Neuronal stem cell (in vitro differentiated cells): ENCODE measurements around the gene GIGYF2.
A peak's percentile ranks its signal among the peaks of the same experiment; 100 is the strongest.

Experiments
- DNase-seq: peaks from one replicate; pipeline ENCODE4 v3.0.0-alpha.2; 2013; ENCODE audit warnings: low spot score
- H2AFZ ChIP-seq: one replicate; pipeline ENCODE4 v1.6.1; 2013; ENCODE audit warnings: mild to moderate bottlenecking, low read length, inconsistent platforms
- H2AK5ac ChIP-seq: 2 replicates; pipeline ENCODE4 v1.6.1; 2013; ENCODE audit warnings: low read depth, mild to moderate bottlenecking, inconsistent platforms, low read length, moderate library complexity, mixed read lengths
- H2BK120ac ChIP-seq: 2 replicates; pipeline ENCODE4 v1.6.1; 2013; ENCODE audit warnings: low read depth, mild to moderate bottlenecking, inconsistent platforms, low read length, moderate library complexity, mixed read lengths
- H2BK12ac ChIP-seq: one replicate; pipeline ENCODE4 v1.6.1; 2013; ENCODE audit warnings: low read length, inconsistent platforms
- H2BK15ac ChIP-seq: 2 replicates; pipeline ENCODE4 v1.6.1; 2013; ENCODE audit warnings: mild to moderate bottlenecking, low read length, inconsistent platforms, mixed read lengths
- H2BK5ac ChIP-seq: one replicate; pipeline ENCODE4 v1.6.1; 2013; ENCODE audit warnings: inconsistent platforms, mild to moderate bottlenecking, low read length, moderate library complexity
- H3K14ac ChIP-seq: one replicate; pipeline ENCODE4 v1.6.1; 2013; ENCODE audit warnings: low read length, inconsistent platforms
- H3K18ac ChIP-seq: 2 replicates; pipeline ENCODE4 v1.6.1; 2013; ENCODE audit warnings: low read length, inconsistent platforms
- H3K23ac ChIP-seq: 2 replicates; pipeline ENCODE4 v1.6.1; 2013; ENCODE audit warnings: low read depth, mild to moderate bottlenecking, mixed read lengths, low read length, inconsistent platforms; ENCODE audit not compliant: poor library complexity
- H3K27ac ChIP-seq: replicated peaks from 3 replicates; pipeline ENCODE4 v1.5.1; 2013; ENCODE audit warnings: low read length, inconsistent platforms
- H3K27me3 ChIP-seq, 3 experiments: 2 replicates each; pipeline ENCODE4 v1.6.1; 2013; ENCODE audit warnings: low read length in 3 of 3, mild to moderate bottlenecking in 2 of 3, inconsistent platforms in 1 of 3, low read depth in 1 of 3, mixed read lengths in 1 of 3, moderate library complexity in 1 of 3; ENCODE audit not compliant: control insufficient read depth in 3 of 3, insufficient read depth in 3 of 3
- H3K36me3 ChIP-seq, 2 donors: replicated peaks in 1 of 2; 2 replicates each; pipeline ENCODE4 v1.6.1; 2013; ENCODE audit warnings: low read length in 2 of 2; ENCODE audit not compliant: control insufficient read depth in 2 of 2, insufficient read depth in 2 of 2
- H3K4ac ChIP-seq: 2 replicates; pipeline ENCODE4 v1.6.1; 2013; ENCODE audit warnings: inconsistent platforms, mild to moderate bottlenecking, low read length, moderate library complexity
- H3K4me1 ChIP-seq, 2 donors: 1 replicate in 1 of 2; 2 replicates in 1 of 2; pipeline ENCODE4 v1.6.1; 2013; ENCODE audit warnings: low read length in 2 of 2, low read depth in 1 of 2; ENCODE audit not compliant: control insufficient read depth in 2 of 2, insufficient read depth in 1 of 2
- H3K4me2 ChIP-seq: one replicate; pipeline ENCODE4 v1.6.1; 2013; ENCODE audit warnings: mild to moderate bottlenecking, low read length, inconsistent platforms; ENCODE audit not compliant: insufficient read depth, poor library complexity, severe bottlenecking
- H3K4me3 ChIP-seq, 2 donors: 2 replicates each; pipeline ENCODE4 v1.5.1; 2013; ENCODE audit warnings: low read length in 2 of 2, mild to moderate bottlenecking in 2 of 2, inconsistent platforms in 1 of 2, moderate library complexity in 1 of 2
- H3K79me1 ChIP-seq: one replicate; pipeline ENCODE4 v1.6.1; 2013; ENCODE audit warnings: low read depth, mild to moderate bottlenecking, inconsistent platforms, low read length, moderate library complexity
- H3K9ac ChIP-seq: one replicate; pipeline ENCODE4 v1.6.1; 2013; ENCODE audit warnings: mild to moderate bottlenecking, low read depth, low read length, inconsistent platforms; ENCODE audit not compliant: poor library complexity
- H3K9me3 ChIP-seq, 2 donors: replicated peaks in 1 of 2; 2 replicates each; pipeline versions ENCODE3 to v1.6.1; 2013; ENCODE audit warnings: low read length in 2 of 2, mild to moderate bottlenecking in 2 of 2, inconsistent platforms in 1 of 2, low read depth in 1 of 2, mixed read lengths in 1 of 2, moderate library complexity in 1 of 2; ENCODE audit not compliant: control insufficient read depth in 2 of 2, insufficient read depth in 1 of 2
- H4K8ac ChIP-seq: one replicate; pipeline ENCODE4 v1.6.1; 2013; ENCODE audit warnings: low read depth, mild to moderate bottlenecking, inconsistent platforms, low read length, moderate library complexity
- H4K91ac ChIP-seq: one replicate; pipeline ENCODE4 v1.6.1; 2013; ENCODE audit warnings: low read length, low read depth, mild to moderate bottlenecking, inconsistent platforms; ENCODE audit not compliant: poor library complexity
- WGBS, 2 donors: extraction: QIAGEN DNeasy Blood & Tissue Kit; methylation state at CpG; one replicate each; pipeline ENCODE4 v1.1.7; 2013; ENCODE audit warnings: missing lambda C conversion rate in 2 of 2, mixed read lengths in 1 of 2; ENCODE audit not compliant: insufficient read length in 2 of 2, insufficient replicate concordance in 1 of 2; ENCODE audit errors: extremely low coverage in 2 of 2; 5-methylcytosine and 5-hydroxymethylcytosine counted together

The GIGYF2 gene

DNA sequence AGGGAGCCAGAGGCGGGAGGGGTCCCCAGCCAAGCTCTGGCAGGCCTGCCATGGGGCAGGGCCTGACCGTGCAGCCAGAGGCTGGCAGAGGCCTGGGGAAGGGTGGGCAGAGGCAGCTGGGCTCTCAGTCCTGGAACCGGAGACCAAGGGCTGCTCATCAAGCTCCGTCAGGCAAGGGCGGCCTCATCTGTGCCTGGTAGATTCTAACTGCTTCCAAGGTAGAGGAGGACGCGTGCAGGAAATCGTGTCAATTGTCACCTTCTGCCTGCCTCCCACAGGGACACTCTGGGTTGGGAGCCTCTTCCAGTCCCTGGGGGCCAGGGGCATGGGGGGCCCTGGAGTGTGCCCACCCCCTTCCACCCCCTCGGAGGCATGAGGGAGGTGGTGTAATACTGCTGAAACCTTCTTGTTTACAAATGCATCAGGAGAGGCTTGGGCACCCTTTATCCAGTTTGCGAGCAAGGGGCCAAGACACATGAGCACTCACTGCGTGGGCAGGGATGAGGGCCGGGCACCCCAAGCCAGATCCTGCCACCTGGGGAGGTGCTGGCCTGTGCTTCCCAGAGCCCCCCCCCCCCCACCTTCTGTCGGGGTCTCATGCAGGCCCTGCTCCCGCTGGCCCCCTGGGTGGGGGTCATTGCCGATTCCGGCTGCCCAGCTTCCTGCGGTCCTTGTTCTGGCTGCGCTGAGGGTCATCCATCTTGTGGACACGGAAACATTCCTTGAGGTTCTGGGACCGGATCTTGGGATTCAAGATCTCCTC, 181.9 kb downstream of the GIGYF2 start:
- no peak overlapping the region for H4K8ac ChIP-seq
- no peak overlapping the region for H2AFZ ChIP-seq
- no peaks in the 10 kb centered on the region for H3K36me3 ChIP-seq
- H3K4me1 ChIP-seq = no peaks in the 10 kb centered on the region
- H3K18ac ChIP-seq = no peak overlapping the region
- H3K4me2 ChIP-seq = no peak overlapping the region
- no peak overlapping the region for H2BK5ac ChIP-seq
- H3K27ac ChIP-seq = no peak overlapping the region
- H3K23ac ChIP-seq = no peak overlapping the region
- peaks cover 0 to 2% of the 10 kb centered on the region in 2 donors for H3K9me3 ChIP-seq
- no CpG with 5 or more reads among the region's 20 CpGs for WGBS, 2 donors
- no peak for DNase-seq
- no peak overlapping the region for H4K91ac ChIP-seq
- H3K79me1 ChIP-seq = no peaks in the 10 kb centered on the region
- H2BK15ac ChIP-seq = peak overlapping the region; percentile 15
- peaks cover 7 to 24% (median 10%) of the 10 kb centered on the region in 3 experiments for H3K27me3 ChIP-seq
- no peak overlapping the region for H2BK12ac ChIP-seq
- H2AK5ac ChIP-seq = peak overlapping the region; percentile 63
- no peak overlapping the region for H3K14ac ChIP-seq
- no peak overlapping the region for H3K4me3 ChIP-seq
- H3K9ac ChIP-seq = no peak overlapping the region
- no peak overlapping the region for H2BK120ac ChIP-seq
- H3K4ac ChIP-seq = peak overlapping the region; percentile 23

DNA sequence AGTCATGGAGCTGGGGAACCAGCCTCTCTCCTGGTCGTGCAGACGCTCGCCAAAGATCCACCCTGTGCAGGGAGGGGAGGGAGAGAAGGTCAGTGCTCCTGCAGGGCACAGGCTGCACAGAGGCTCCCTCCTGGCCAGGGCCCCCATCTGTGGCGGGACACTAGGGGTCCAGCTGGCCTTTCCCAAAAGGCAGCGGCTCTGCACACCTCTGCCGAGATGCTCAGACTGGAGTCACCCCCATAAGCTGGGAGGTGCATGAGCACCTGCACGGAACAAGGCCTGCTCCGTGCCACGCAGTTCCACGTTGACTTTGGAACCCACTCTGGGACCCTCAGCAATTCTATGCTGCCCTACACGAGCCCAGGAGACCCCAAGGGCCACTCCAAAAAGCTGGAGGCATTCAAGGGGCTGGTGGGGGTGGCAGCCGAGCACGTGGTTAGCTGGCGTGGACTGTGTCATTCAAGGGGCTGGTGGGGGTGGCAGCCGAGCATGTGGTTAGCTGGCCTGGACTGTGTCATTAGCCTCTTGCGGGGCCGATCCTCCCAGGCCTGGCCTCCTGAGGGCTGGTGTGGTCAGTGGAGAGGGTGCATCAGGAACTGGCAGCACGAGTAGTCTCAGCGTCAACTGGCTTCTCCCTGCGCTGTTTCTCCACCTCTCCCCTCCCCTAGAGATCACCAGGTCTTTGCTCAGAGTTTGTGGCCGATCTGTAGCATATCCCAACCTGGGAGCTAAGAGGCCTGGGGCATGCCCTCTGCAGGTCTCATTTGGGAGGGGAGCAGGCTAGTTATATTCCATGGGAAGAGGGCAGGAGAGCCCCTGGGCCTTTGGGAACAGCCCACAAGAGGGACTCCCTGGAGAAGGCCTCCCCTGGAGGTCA, 182.7 kb downstream of the GIGYF2 start:
- H3K79me1 ChIP-seq = no peaks in the 10 kb centered on the region
- H4K8ac ChIP-seq = no peak overlapping the region
- H3K9ac ChIP-seq = no peak overlapping the region
- peak overlapping the region; percentile 6 for H3K14ac ChIP-seq
- peaks cover 0 to 2% of the 10 kb centered on the region in 2 donors for H3K9me3 ChIP-seq
- H2BK5ac ChIP-seq = no peak overlapping the region
- no peaks in the 10 kb centered on the region for H3K36me3 ChIP-seq
- H2AFZ ChIP-seq = no peak overlapping the region
- peaks cover 7 to 24% (median 10%) of the 10 kb centered on the region in 3 experiments for H3K27me3 ChIP-seq
- H3K4me3 ChIP-seq = no peak overlapping the region
- no peak overlapping the region for H2BK15ac ChIP-seq
- H2BK12ac ChIP-seq = no peak overlapping the region
- H2BK120ac ChIP-seq = no peak overlapping the region
- peak overlapping the region; percentile 65 for H3K23ac ChIP-seq
- no CpG with 5 or more reads among the region's 21 CpGs for WGBS, 2 donors
- peak overlapping the region; percentile 23 for H3K4ac ChIP-seq
- no peak overlapping the region for H4K91ac ChIP-seq
- H3K27ac ChIP-seq = no peak overlapping the region
- no peak for DNase-seq
- H3K4me1 ChIP-seq = no peaks in the 10 kb centered on the region
- H3K18ac ChIP-seq = peak overlapping the region; percentile 48
- peak overlapping the region; percentile 63 for H2AK5ac ChIP-seq
- no peak overlapping the region for H3K4me2 ChIP-seq

- Histone ChIP-seq H3K9ac (no peak overlapping the region), H2BK5ac (no peak overlapping the region), H2BK15ac (no peak overlapping the region)
Measured at GRCh38 chr2:232880764-232881351, 183.7 kb downstream of the GIGYF2 start.

More at GRCh38 chr2:232880764-232881351, 183.7 kb downstream of the GIGYF2 start:
- H2AK5ac ChIP-seq = no peak overlapping the region
- H2BK12ac ChIP-seq = no peak overlapping the region
- no peak overlapping the region for H3K4ac ChIP-seq
- no peaks in the 10 kb centered on the region for H3K4me1 ChIP-seq
- no peak overlapping the region for H4K91ac ChIP-seq
- no peak overlapping the region for H3K4me3 ChIP-seq
- H4K8ac ChIP-seq = no peak overlapping the region
- peak overlapping the region; percentile 21 for H3K14ac ChIP-seq
- no peak for DNase-seq
- no CpG with 5 or more reads among the region's 17 CpGs for WGBS, 2 donors
- no peak overlapping the region for H2AFZ ChIP-seq
- H3K18ac ChIP-seq = peak overlapping the region; percentile 60
- H2BK120ac ChIP-seq = no peak overlapping the region
- H3K79me1 ChIP-seq = no peaks in the 10 kb centered on the region
- no peak overlapping the region for H3K4me2 ChIP-seq
- H3K36me3 ChIP-seq = no peaks in the 10 kb centered on the region
- no peak overlapping the region for H3K27ac ChIP-seq
- H3K27me3 ChIP-seq = peaks cover 7 to 21% (median 10%) of the 10 kb centered on the region in 3 experiments
- H3K9me3 ChIP-seq = peaks cover 0 to 2% of the 10 kb centered on the region in 2 donors
- H3K23ac ChIP-seq = no peak overlapping the region
